Measurements from ENCODE around the gene SARNP. TPM values are rescaled to one million over a fixed set of nuclear protein-coding genes. Genes with fewer than 3 reads are reported as not detected.

Gene SARNP
- total RNA-seq, 1 donor from 2014 or later = 33.1 TPM

- TF ChIP-seq POLR2AphosphoS5 (IDR thresholded peaks at IDR 0.05; ENCODE audit: insufficient read depth in 1 of 2, low read depth in 1 of 2) (peak in 1 of 2 donors; percentile 54), CTCF (IDR thresholded peaks at IDR 0.05) (no peak), POLR2A (IDR thresholded peaks at IDR 0.05) (no peak)
- Histone ChIP-seq H3K27ac (peak overlapping the region; percentile 100), H3K4me3 (peak overlapping the region; percentile 67 to 81), H3K4me1 (peaks cover 43% of the 10 kb centered on the region), H3K36me3 (peaks cover 0 to 11% of the 10 kb centered on the region in 2 donors), H3K27me3 (no peaks in the 10 kb centered on the region), H3K9me3 (no peaks in the 10 kb centered on the region)
- DNase-seq (ENCODE audit: extremely low spot score in 2 of 2) = peak in 1 of 2 donors; percentile 97
- intact Hi-C loops (cut with DNase I) = loop anchor here (5.0 kb wide), 1 partner anchor 202 kb away; the partner anchor contains the start of gene DGKA
Measured at GRCh38 chr12:55729819-55730818, 87.4 kb downstream of the SARNP start.

- H3K4me3 ChIP-seq = peak within 1 kb of the TSS; percentile 67 to 81
- TF ChIP-seq POLR2AphosphoS5 (IDR thresholded peaks at IDR 0.05; ENCODE audit: insufficient read depth in 1 of 2, low read depth in 1 of 2) (peak; percentile 32 to 88), CTCF (IDR thresholded peaks at IDR 0.05) (no peak), POLR2A (IDR thresholded peaks at IDR 0.05) (peak in 1 of 2 donors; percentile 88)
- peak within 1 kb of the TSS; percentile 100 for H3K27ac ChIP-seq
- no peak for DNase-seq (ENCODE audit: extremely low spot score in 2 of 2)
- no peaks in the 10 kb centered on the region for H3K27me3 ChIP-seq
- peaks cover 0 to 21% of the 10 kb centered on the region in 2 donors for H3K36me3 ChIP-seq
- peaks cover 46% of the 10 kb centered on the region for H3K4me1 ChIP-seq
- no peaks in the 10 kb centered on the region for H3K9me3 ChIP-seq
- intact Hi-C loops (cut with DNase I) = loop anchor here (5.0 kb wide), 1 partner anchor 203 kb away; the partner anchor contains the start of gene DGKA
Measured at GRCh38 chr12:55728939-55729818, 88.3 kb downstream of the SARNP start, which contains the start of gene CD63. Gene CD63, minus strand, starts transcription at chr12:55729009. Its CDS starts 668 bp downstream, at chr12:55728341.

- Histone ChIP-seq H3K4me1 (peaks cover 46% of the 10 kb centered on the region), H3K9me3 (no peaks in the 10 kb centered on the region), H3K36me3 (peaks cover 0 to 24% of the 10 kb centered on the region in 2 donors), H3K27me3 (no peaks in the 10 kb centered on the region), H3K27ac (peak overlapping the region; percentile 100), H3K4me3 (peak overlapping the region; percentile 67 to 81)
- TF ChIP-seq CTCF (IDR thresholded peaks at IDR 0.05) = peak in 1 of 3 experiments; percentile 22
- no peak for TF ChIP-seq POLR2A (IDR thresholded peaks at IDR 0.05)
- TF ChIP-seq POLR2AphosphoS5 (IDR thresholded peaks at IDR 0.05; ENCODE audit: insufficient read depth in 1 of 2, low read depth in 1 of 2) = peak in 1 of 2 donors; percentile 72
- intact Hi-C loops (cut with DNase I) = loop anchor here (5.0 kb wide), 1 partner anchor 204 kb away; the partner anchor contains the start of gene DGKA
- DNase-seq (ENCODE audit: extremely low spot score in 2 of 2) = no peak
Measured at GRCh38 chr12:55728186-55728938, 89.2 kb downstream of the SARNP start.

- no peak for DNase-seq (ENCODE audit: extremely low spot score in 2 of 2)
- H3K36me3 ChIP-seq = peaks cover 0 to 24% of the 10 kb centered on the region in 2 donors
- TF ChIP-seq POLR2A (IDR thresholded peaks at IDR 0.05) (no peak), POLR2AphosphoS5 (IDR thresholded peaks at IDR 0.05; ENCODE audit: insufficient read depth in 1 of 2, low read depth in 1 of 2) (no peak), CTCF (IDR thresholded peaks at IDR 0.05) (no peak)
- intact Hi-C loops (cut with DNase I) = loop anchor here (5.0 kb wide), 1 partner anchor 205 kb away; the partner anchor contains the start of gene DGKA
- H3K4me3 ChIP-seq = peak overlapping the region; percentile 67 to 81
- H3K4me1 ChIP-seq = peaks cover 46% of the 10 kb centered on the region
- no peaks in the 10 kb centered on the region for H3K27me3 ChIP-seq
- peak overlapping the region; percentile 100 for H3K27ac ChIP-seq
- H3K9me3 ChIP-seq = no peaks in the 10 kb centered on the region
Measured at GRCh38 chr12:55727643-55728185, 89.8 kb downstream of the SARNP start.
